PFSK-1 (cell line): Measurements from ENCODE around the gene GNRHR.

Source experiments
- FOXP2 ChIP-seq: optimal IDR thresholded peaks from 2 replicates; pipeline ENCODE3; 2011; ENCODE audit warnings: borderline replicate concordance, control low read depth, inconsistent platforms; ENCODE audit not compliant: insufficient read depth; ENCODE audit errors: extremely low read length, extremely low read depth
- POLR2AphosphoS5 ChIP-seq: IDR thresholded peaks from 2 replicates; pipeline ENCODE4 v1.6.1; 2012; ENCODE audit warnings: low read depth, mild to moderate bottlenecking, control low read depth, low read length, moderate library complexity
- REST ChIP-seq, 2 experiments: IDR thresholded peaks; 2 replicates each; pipeline versions ENCODE4 v1.6.1 to v1.8.0; 2011 to 2012; ENCODE audit warnings: low read depth in 2 of 2, low read length in 2 of 2, control low read depth in 1 of 2, inconsistent platforms in 1 of 2, mild to moderate bottlenecking in 1 of 2, moderate library complexity in 1 of 2; ENCODE audit not compliant: insufficient read depth in 1 of 2
- SIN3A ChIP-seq: IDR thresholded peaks from 2 replicates; pipeline ENCODE4 v1.6.1; 2012; ENCODE audit warnings: mild to moderate bottlenecking, low read length, moderate library complexity, borderline replicate concordance; ENCODE audit not compliant: insufficient read depth
- TAF1 ChIP-seq: IDR thresholded peaks from 2 replicates; pipeline ENCODE4 v1.6.1; 2012; ENCODE audit warnings: low read length, control low read depth, borderline replicate concordance; ENCODE audit not compliant: insufficient read depth

- TF ChIP-seq TAF1 = no peak
- no peak for TF ChIP-seq POLR2AphosphoS5
- TF ChIP-seq REST (IDR thresholded peaks at IDR 0.05; ENCODE audit: insufficient read depth in 1 of 2, low read depth in 2 of 2, low read length in 2 of 2) = no peak
- TF ChIP-seq SIN3A = no peak
- TF ChIP-seq FOXP2 = no peak
Measured at GRCh38 chr4:67712650-67713528, 41.3 kb downstream of the GNRHR start.
